Smooth muscle cell (in vitro differentiated cells): Measurements from ENCODE around the gene C4BPB. TPM values are rescaled to one million over a fixed set of nuclear protein-coding genes. Genes with fewer than 3 reads are reported as not detected.

Experiments used
- DNase-seq: peaks from one replicate; lab custom pipeline; 2025; ENCODE audit not compliant: unreplicated experiment; lab: John Stamatoyannopoulos, UW
- H2AFZ ChIP-seq: fragments of 200-600 bp; sonication (generic); 2 replicates; pipeline ENCODE4 v1.6.0; 2016; ENCODE audit warnings: antibody characterized with exemption, low read depth, mild to moderate bottlenecking
- H3F3A ChIP-seq: fragments of 200-600 bp; sonication (generic); 2 replicates; pipeline ENCODE4 v1.6.0; 2017; ENCODE audit warnings: antibody characterized with exemption, low read depth
- H3K27ac ChIP-seq: fragments of 200-600 bp; sonication (generic); 2 replicates; pipeline ENCODE4 v1.5.1; 2016; ENCODE audit warnings: low read depth, mild to moderate bottlenecking
- H3K27me3 ChIP-seq: fragments of 200-600 bp; sonication (generic); 2 replicates; pipeline ENCODE4 v1.6.1; 2016; ENCODE audit warnings: low read depth, mild to moderate bottlenecking
- H3K36me3 ChIP-seq: fragments of 200-600 bp; sonication (generic); 2 replicates; pipeline ENCODE4 v1.5.1; 2016; ENCODE audit warnings: low read depth
- H3K4me1 ChIP-seq: fragments of 200-600 bp; sonication (generic); 2 replicates; pipeline ENCODE4 v1.5.1; 2016; ENCODE audit warnings: low read depth
- H3K4me2 ChIP-seq: fragments of 200-600 bp; sonication (generic); 2 replicates; pipeline ENCODE4 v1.6.0; 2016; ENCODE audit warnings: mild to moderate bottlenecking
- H3K4me3 ChIP-seq: fragments of 200-600 bp; sonication (generic); 2 replicates; pipeline ENCODE4 v1.5.1; 2016; ENCODE audit warnings: mild to moderate bottlenecking
- H3K79me2 ChIP-seq: fragments of 200-600 bp; sonication (generic); 2 replicates; pipeline ENCODE4 v1.6.0; 2016; ENCODE audit warnings: low read depth, mild to moderate bottlenecking
- H3K9ac ChIP-seq: fragments of 200-600 bp; sonication (generic); 2 replicates; pipeline ENCODE4 v1.6.0; 2016; ENCODE audit warnings: low read depth
- H3K9me3 ChIP-seq: fragments of 200-600 bp; sonication (generic); replicated peaks from 2 replicates; pipeline ENCODE4 v1.5.1; 2016; ENCODE audit warnings: low read depth
- H4K20me1 ChIP-seq: fragments of 200-600 bp; sonication (generic); 2 replicates; pipeline ENCODE4 v1.6.0; 2016; ENCODE audit warnings: low read depth
- CTCF ChIP-seq: fragments of 200-600 bp; sonication (generic); IDR thresholded peaks from 2 replicates; pipeline ENCODE4 v1.5.1; 2017; ENCODE audit warnings: borderline replicate concordance, mild to moderate bottlenecking, antibody characterized with exemption; ENCODE audit not compliant: insufficient read depth, poor library complexity, severe bottlenecking
- WGBS: methylation state at CpG from one replicate; pipeline ENCODE4 v1.1.7; 2016; ENCODE audit warnings: low lambda C conversion rate; 5-methylcytosine and 5-hydroxymethylcytosine counted together
- polyA plus RNA-seq: library from polyadenylated mRNA; unstranded; fragments of >200 nt; fragmentation: Nextera tagmentation; extraction: Ambion mirVana; gene quantifications from 2 replicates; pipeline ENCODE4 v1.2.1, GENCODE V29; 2016
- total RNA-seq: library from RNA; depleted of rRNA; stranded (reverse); fragments of >200 nt; gene quantifications from 2 replicates; pipeline ENCODE4 v1.2.3, GENCODE V29; 2014

The C4BPB gene
- total and polyA plus RNA-seq, 2 experiments from 2014 or later: 0.99 to 1.00 TPM

GRCh38 chr1:207103892-207104373 lies 15.3 kb downstream of the C4BPB start, which contains the start of gene C4BPA:
Gene C4BPA (plus strand): TSS chr1:207104233. CDS start chr1:207113026, 8,793 bp downstream.
- DNase-seq: no peak
- H4K20me1 ChIP-seq: no peaks in the 10 kb centered on the region
- H3K36me3 ChIP-seq: no peaks in the 10 kb centered on the region
- no peaks in the 10 kb centered on the region for H3F3A ChIP-seq
- H3K4me3 ChIP-seq: no peak within 1 kb of the TSS
- H3K27ac ChIP-seq: no peak within 1 kb of the TSS
- H3K9ac ChIP-seq: no peak within 1 kb of the TSS
- H3K9me3 ChIP-seq: no peaks in the 10 kb centered on the region
- WGBS: 96% methylated on average over 7 of the region's 7 CpGs
- H3K27me3 ChIP-seq: no peaks in the 10 kb centered on the region
- no peaks in the 10 kb centered on the region for H3K4me1 ChIP-seq
- no peak within 1 kb of the TSS for H2AFZ ChIP-seq
- H3K4me2 ChIP-seq: no peak within 1 kb of the TSS
- TF ChIP-seq CTCF: no peak
- no peaks in the 10 kb centered on the region for H3K79me2 ChIP-seq

GRCh38 chr1:207109004-207109403 lies 20.3 kb downstream of the C4BPB start:
- no peak for TF ChIP-seq CTCF
- Histone ChIP-seq H3K4me1 (no peaks in the 10 kb centered on the region), H3K79me2 (no peaks in the 10 kb centered on the region), H3K9me3 (no peaks in the 10 kb centered on the region), H3K4me3 (no peak overlapping the region), H3K27ac (no peak overlapping the region), H3K9ac (no peak overlapping the region), H2AFZ (no peak overlapping the region), H4K20me1 (no peaks in the 10 kb centered on the region), H3F3A (no peaks in the 10 kb centered on the region), H3K27me3 (no peaks in the 10 kb centered on the region), H3K36me3 (no peaks in the 10 kb centered on the region), H3K4me2 (no peak overlapping the region)
- DNase-seq: no peak
- 81% methylated on average over 3 of the region's 3 CpGs for WGBS

- no peak overlapping the region for H3K27ac ChIP-seq
- no peaks in the 10 kb centered on the region for H3K27me3 ChIP-seq
- H3F3A ChIP-seq: no peaks in the 10 kb centered on the region
- H3K9me3 ChIP-seq: no peaks in the 10 kb centered on the region
- no peaks in the 10 kb centered on the region for H3K36me3 ChIP-seq
- no peak overlapping the region for H3K4me2 ChIP-seq
- H3K9ac ChIP-seq: no peak overlapping the region
- WGBS: 82% methylated on average over 2 of the region's 2 CpGs
- DNase-seq: no peak
- H3K4me1 ChIP-seq: no peaks in the 10 kb centered on the region
- no peak overlapping the region for H3K4me3 ChIP-seq
- H4K20me1 ChIP-seq: no peaks in the 10 kb centered on the region
- H2AFZ ChIP-seq: no peak overlapping the region
- no peak for TF ChIP-seq CTCF
- H3K79me2 ChIP-seq: no peaks in the 10 kb centered on the region
Observed at GRCh38 chr1:207112616-207113296, 24.1 kb downstream of the C4BPB start.

GRCh38 chr1:207115269-207115668 lies 26.6 kb downstream of the C4BPB start:
- Histone ChIP-seq H3K36me3 (no peaks in the 10 kb centered on the region), H3K9me3 (no peaks in the 10 kb centered on the region), H2AFZ (no peak overlapping the region), H3F3A (no peaks in the 10 kb centered on the region), H3K27me3 (no peaks in the 10 kb centered on the region), H3K4me1 (no peaks in the 10 kb centered on the region), H3K9ac (no peak overlapping the region), H3K27ac (no peak overlapping the region), H4K20me1 (no peaks in the 10 kb centered on the region), H3K4me2 (no peak overlapping the region), H3K4me3 (no peak overlapping the region), H3K79me2 (no peaks in the 10 kb centered on the region)
- no peak for TF ChIP-seq CTCF
- WGBS: 81% methylated on average over 5 of the region's 5 CpGs
- DNase-seq: no peak
